ENCODE measurements around the gene CHADL.
"Not testable (repeated sequence)": the region's sequence is repeated elsewhere in the genome, so short reads cannot be mapped to it uniquely, and the experiment has no call there.

CHADL gene, protein sequence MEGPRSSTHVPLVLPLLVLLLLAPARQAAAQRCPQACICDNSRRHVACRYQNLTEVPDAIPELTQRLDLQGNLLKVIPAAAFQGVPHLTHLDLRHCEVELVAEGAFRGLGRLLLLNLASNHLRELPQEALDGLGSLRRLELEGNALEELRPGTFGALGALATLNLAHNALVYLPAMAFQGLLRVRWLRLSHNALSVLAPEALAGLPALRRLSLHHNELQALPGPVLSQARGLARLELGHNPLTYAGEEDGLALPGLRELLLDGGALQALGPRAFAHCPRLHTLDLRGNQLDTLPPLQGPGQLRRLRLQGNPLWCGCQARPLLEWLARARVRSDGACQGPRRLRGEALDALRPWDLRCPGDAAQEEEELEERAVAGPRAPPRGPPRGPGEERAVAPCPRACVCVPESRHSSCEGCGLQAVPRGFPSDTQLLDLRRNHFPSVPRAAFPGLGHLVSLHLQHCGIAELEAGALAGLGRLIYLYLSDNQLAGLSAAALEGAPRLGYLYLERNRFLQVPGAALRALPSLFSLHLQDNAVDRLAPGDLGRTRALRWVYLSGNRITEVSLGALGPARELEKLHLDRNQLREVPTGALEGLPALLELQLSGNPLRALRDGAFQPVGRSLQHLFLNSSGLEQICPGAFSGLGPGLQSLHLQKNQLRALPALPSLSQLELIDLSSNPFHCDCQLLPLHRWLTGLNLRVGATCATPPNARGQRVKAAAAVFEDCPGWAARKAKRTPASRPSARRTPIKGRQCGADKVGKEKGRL

GRCh38 chr22:41240377-41241132, at the start of gene CHADL:
Gene CHADL, minus strand, starts transcription at chr22:41240931. Its CDS starts 50 bp downstream, at chr22:41240881.
- no peak for DNase-seq (ENCODE audit: low read depth in 2 of 2)

DNA sequence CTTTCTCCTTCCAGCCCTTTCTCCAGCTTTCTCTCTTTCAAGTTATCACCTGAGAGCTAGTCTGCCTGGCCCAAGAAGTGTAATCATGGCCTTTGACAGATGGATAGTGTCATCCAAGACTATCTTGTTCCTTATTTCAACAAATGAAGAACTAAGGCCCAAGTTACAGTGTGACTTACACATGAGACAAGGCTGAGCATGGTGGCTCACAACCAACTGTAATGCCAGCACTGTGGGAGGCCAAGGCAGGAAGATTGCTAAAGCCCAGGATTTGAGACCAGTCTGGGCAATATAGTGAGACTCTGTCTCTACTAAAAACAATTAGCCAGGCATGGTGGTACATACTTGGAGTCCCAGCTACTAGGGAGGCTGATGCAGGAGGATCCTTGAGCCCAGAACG, 48.9 kb upstream of the CHADL start:
- DNase-seq (ENCODE audit: low read depth in 2 of 2) = no peak

DNA sequence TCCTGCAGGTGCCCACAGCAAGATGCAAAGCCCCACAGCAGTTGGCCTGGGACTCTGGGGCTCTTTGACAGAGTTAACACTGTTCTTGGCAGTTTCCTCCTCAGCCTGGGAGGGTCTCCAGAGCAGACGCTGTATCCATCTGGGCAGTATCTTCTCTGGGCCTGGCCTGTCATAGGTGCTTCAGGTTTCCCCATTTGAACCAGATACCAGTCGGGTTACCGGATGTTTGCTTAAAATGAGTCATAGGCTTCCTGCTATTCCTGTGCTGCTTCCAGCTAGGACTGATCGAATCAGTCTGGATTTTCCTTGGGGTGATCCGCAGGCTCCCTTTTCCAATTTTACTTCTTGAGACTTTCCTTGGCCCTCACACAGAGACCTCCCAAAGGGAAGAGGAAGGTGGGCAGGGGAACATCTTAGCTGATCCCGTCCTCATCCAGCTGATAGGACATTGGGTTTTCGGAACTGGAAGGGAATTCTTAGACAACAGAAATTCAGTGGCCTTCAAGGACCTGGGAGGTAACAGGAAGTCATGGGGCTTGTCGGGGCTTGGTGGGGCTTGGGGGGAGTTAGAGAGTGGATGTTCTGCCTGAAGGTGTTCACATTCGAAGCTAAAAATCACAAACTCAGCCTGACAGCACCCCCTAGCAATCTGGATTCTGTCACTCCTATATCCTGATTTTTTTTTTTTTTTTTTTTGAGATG, 47.7 kb upstream of the CHADL start:
- DNase-seq (ENCODE audit: low read depth in 2 of 2) = no peak

DNA sequence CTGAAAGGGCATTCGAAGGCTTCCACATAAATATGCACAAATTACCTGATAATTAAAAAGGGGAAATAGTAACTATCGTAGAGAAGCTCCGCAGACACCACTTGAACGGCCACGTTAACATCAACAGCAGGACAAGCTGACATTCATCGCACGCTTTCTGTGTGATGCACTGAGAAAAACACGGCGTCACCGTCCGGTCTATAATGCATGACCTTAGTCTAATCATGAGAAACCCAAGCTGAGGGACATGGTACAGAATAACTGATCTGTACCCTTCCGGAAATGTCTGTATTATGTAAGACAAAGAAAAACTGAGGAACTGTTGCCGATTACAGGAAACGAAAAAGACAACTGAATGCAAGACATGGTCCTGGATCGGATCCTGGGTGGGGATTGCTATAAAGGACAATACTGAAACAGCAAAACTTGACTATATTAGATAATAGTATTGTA, 45.9 kb upstream of the CHADL start:
- peak in 1 of 2 donors; percentile 26 for DNase-seq (ENCODE audit: low read depth in 2 of 2)

GRCh38 chr22:41285820-41286638, 45.3 kb upstream of the CHADL start, which contains the start of gene RANGAP1:
Gene RANGAP1, minus strand, starts transcription at chr22:41286187. Its CDS starts 5,143 bp downstream, at chr22:41281044.
- peak; percentile 95 to 98 for DNase-seq (ENCODE audit: low read depth in 2 of 2)

DNA sequence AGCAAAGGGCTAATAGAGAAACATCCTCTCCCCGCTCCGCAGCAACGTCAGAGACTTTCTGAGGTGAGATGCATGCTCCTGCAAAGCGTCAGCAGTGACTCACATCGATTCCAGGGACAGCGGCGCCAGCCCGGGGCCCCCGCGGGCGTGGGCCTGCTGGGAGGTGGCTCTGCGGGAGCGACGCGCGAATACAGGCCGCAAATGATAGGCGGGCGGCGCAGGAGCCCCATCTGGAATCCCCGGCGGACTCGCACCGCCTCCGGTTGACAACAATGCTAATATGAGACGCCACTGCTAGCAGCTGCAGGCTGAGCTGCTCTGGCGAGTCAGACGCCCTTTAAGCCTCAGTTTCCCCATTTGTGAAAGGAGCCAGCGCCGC, 44.7 kb upstream of the CHADL start:
- peak; percentile 79 to 89 for DNase-seq (ENCODE audit: low read depth in 2 of 2)

DNA sequence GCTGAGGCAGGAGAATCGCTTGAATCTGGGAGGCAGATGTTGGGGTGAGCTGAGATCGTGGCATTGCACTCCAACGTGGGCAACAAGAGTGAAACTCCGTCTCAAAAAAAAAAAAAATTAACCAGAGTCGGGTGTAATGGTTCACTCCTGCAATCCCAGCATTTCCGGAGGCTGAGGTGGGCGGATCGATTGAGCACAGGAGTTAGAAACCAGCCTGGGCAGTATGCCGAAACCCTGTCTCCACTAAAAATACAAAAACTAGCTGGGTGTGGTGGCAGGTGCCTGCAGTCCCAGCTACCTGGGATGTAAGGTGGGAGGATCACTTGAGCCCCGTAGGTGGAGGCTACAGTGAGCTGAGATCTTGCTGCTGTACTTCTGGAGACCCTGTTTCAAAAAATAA, 43.7 kb upstream of the CHADL start:
- no peak for DNase-seq (ENCODE audit: low read depth in 2 of 2)

- DNase-seq (ENCODE audit: low read depth in 2 of 2) = no peak
Measured at GRCh38 chr22:41280854-41281253, 40.1 kb upstream of the CHADL start.

DNA sequence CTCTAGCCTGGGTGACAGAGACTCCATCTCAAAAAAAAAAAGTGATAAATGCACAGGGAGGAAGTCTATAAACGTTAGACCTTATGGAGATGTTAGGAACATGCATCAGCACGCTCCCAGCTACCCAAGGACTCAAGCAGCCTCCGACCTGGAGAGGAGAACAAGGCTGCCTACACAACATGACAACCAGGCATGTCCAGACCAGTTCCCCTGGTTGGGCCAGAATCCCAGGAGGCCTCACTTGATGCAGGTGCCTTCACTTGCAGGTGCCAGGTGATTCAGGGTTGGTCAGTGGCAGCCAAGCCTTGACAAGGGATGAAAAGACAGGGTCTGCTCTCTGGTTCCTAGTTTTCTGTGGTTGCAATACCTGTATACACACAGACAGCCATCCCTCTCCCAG, 39.3 kb upstream of the CHADL start:
- DNase-seq (ENCODE audit: low read depth in 2 of 2) = no peak

- DNase-seq (ENCODE audit: low read depth in 2 of 2) = no peak
Measured at GRCh38 chr22:41274856-41275255, 34.1 kb upstream of the CHADL start.

DNA sequence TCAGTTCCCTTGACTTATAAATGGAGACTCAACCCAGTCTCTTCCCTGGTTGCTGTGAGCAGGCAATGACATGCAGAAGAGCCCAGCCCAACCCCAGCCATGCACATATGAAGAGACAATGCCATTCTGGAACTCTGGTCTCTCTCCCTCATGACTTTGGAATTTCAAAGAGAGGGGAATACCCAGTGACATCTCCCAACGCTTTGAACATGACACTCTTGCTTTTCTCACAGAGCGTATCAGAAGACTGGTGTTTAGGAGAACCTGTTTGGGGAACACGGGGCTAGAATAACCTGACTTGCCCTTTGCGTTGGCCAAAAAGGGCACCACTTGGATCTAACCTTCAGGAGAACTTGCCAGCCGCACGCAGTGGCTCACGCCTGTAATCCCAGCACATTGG, 32.4 kb upstream of the CHADL start:
- no peak for DNase-seq (ENCODE audit: low read depth in 2 of 2)

DNA sequence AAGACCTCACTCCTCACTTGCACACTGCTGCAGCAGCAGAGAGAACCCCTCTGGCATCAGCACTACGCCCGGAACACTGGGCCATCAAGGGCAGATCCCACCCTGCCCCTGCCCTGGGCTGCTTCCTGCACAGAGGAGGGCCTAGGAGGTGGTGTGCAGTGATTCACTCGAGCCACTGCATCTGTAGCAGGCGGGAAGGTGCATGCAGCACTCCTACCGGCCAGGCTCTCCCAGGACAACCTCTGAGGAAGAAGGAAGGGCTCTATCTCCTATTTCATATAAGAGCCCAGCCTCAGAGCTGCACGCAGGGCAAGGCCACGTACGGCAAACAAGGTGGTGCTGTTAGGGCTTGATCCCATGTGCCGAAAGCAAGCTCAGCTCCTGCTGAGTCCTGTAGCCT, 31.1 kb upstream of the CHADL start:
- no peak for DNase-seq (ENCODE audit: low read depth in 2 of 2)

- DNase-seq (ENCODE audit: low read depth in 2 of 2) = no peak
Measured at GRCh38 chr22:41267958-41268357, 27.2 kb upstream of the CHADL start.

DNA sequence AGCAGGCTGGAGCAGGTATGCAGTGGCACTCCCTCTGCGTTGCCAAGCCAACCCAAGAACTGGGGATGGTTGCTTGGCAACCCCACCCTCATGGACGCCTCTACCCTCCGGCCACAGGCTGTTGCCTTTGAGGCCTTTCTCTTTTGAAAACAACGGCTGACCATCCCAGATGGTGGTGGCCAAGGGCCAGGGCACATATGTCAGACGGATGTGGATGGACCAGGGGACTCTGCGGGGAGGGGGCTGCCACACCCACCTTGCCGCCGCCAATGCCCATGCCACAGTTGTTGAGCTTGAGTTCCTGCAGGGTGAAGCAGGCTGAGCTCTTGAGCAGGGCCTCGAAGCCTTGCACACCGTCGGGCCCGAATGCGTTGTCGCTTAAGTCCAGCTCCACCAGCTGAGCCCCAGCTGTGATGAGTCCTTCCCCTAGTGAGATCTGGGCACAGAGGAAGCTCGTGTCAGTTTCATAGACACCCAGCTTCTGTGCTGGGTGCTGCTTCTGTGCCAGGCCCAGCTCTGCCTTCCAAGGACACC, 23.7 kb upstream of the CHADL start:
- no peak for DNase-seq (ENCODE audit: low read depth in 2 of 2)

GRCh38 chr22:41263704-41264103, 23.0 kb upstream of the CHADL start:
- DNase-seq (ENCODE audit: low read depth in 2 of 2) = no peak

- no peak for DNase-seq (ENCODE audit: low read depth in 2 of 2)
Measured at GRCh38 chr22:41262250-41262765, 21.6 kb upstream of the CHADL start.

GRCh38 chr22:41261541-41262249, 21.0 kb upstream of the CHADL start:
- no peak for DNase-seq (ENCODE audit: low read depth in 2 of 2)

DNA sequence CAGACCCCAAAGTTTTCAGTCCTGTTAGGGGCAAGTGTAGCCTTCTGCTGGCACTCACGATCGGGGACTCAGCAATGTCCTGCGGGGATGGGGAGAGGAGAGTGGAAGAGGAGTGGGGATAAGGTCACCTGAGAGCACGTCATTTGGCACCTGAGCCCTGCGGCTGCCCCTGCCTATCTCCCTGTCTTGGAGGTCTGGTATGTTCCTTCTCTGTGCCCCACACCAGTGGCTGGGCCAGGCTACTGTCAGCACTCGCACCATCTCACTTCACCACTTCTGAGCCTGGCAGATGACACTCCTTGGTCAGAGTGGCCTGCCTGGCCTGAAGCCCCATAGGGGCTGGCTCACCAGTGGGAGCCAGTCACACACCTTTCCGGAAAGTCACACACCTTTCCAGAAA, 20.1 kb upstream of the CHADL start:
- DNase-seq (ENCODE audit: low read depth in 2 of 2) = no peak

DNA sequence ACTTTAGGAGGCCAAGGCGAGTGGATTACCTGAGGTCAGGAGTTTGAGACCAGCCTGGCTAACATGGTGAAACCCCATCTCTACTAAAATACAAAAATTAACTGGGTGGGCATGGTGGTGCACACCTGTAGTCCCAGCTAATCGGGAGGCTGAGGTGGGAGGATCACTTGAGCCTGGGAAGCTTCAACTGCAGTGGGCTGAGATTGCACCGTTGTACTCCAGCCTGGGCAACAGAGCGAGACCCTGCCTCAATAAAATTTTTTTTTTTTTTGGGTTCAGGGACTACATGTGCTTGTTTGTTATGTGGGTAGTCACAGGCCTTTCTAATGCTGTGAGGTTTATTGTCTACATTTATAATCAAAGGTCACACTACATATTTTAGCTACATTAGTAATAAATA, 19.0 kb upstream of the CHADL start:
- DNase-seq (ENCODE audit: low read depth in 2 of 2) = not testable (repeated sequence)

GRCh38 chr22:41257696-41258095, 17.0 kb upstream of the CHADL start:
- DNase-seq (ENCODE audit: low read depth in 2 of 2) = no peak
